Trophoblast cell (in vitro differentiated cells and primary cell): ENCODE measurements around the gene RPE.
A peak's percentile ranks its signal among the peaks of the same experiment; 100 is the strongest.

Experiments
- DNase-seq, 2 donors: peaks; one replicate each; pipeline ENCODE4 v3.0.0-alpha.2; 2016
- H2AFZ ChIP-seq: 2 replicates; pipeline ENCODE4 v1.6.1; 2013; ENCODE audit warnings: low read length, moderate library complexity, mild to moderate bottlenecking; ENCODE audit not compliant: insufficient read depth, poor library complexity
- H2AK5ac ChIP-seq: 2 replicates; pipeline ENCODE4 v1.6.1; 2013; ENCODE audit warnings: mild to moderate bottlenecking, low read length
- H2BK120ac ChIP-seq: 2 replicates; pipeline ENCODE4 v1.6.1; 2013; ENCODE audit warnings: low read length, mild to moderate bottlenecking, moderate library complexity; ENCODE audit not compliant: insufficient read depth, poor library complexity
- H2BK12ac ChIP-seq: 2 replicates; pipeline ENCODE4 v1.6.1; 2013; ENCODE audit warnings: mild to moderate bottlenecking, low read length, moderate library complexity
- H2BK5ac ChIP-seq: 2 replicates; pipeline ENCODE4 v1.6.1; 2013; ENCODE audit warnings: low read length, low read depth, moderate library complexity, mild to moderate bottlenecking; ENCODE audit not compliant: poor library complexity
- H3K14ac ChIP-seq: 2 replicates; pipeline ENCODE4 v1.6.1; 2013; ENCODE audit warnings: mild to moderate bottlenecking, low read length
- H3K18ac ChIP-seq: 2 replicates; pipeline ENCODE4 v1.6.1; 2013; ENCODE audit warnings: mild to moderate bottlenecking, low read length
- H3K23ac ChIP-seq: 2 replicates; pipeline ENCODE4 v1.6.1; 2013; ENCODE audit warnings: low read length
- H3K27ac ChIP-seq: 2 replicates; pipeline ENCODE4 v1.5.1; 2013; ENCODE audit warnings: low read depth, mild to moderate bottlenecking, inconsistent platforms, low read length, moderate library complexity
- H3K27me3 ChIP-seq: 2 replicates; pipeline ENCODE4 v1.6.1; 2013; ENCODE audit warnings: inconsistent platforms, mild to moderate bottlenecking, low read length, moderate library complexity; ENCODE audit not compliant: insufficient read depth
- H3K36me3 ChIP-seq, 2 experiments: 1 replicate in 1 of 2; 2 replicates in 1 of 2; pipeline ENCODE4 v1.6.1; 2013; ENCODE audit warnings: low read length in 2 of 2, mild to moderate bottlenecking in 2 of 2, moderate library complexity in 1 of 2; ENCODE audit not compliant: insufficient read depth in 2 of 2, control insufficient read depth in 1 of 2
- H3K4ac ChIP-seq: 2 replicates; pipeline ENCODE4 v1.6.1; 2013; ENCODE audit warnings: low read depth, mild to moderate bottlenecking, low read length, moderate library complexity
- H3K4me1 ChIP-seq, 2 experiments: 1 replicate in 1 of 2; 2 replicates in 1 of 2; pipeline ENCODE4 v1.6.1; 2013; ENCODE audit warnings: low read length in 2 of 2, mild to moderate bottlenecking in 2 of 2, moderate library complexity in 1 of 2; ENCODE audit not compliant: insufficient read depth in 2 of 2, control insufficient read depth in 1 of 2
- H3K4me2 ChIP-seq: 2 replicates; pipeline ENCODE4 v1.6.1; 2013; ENCODE audit warnings: inconsistent platforms, mild to moderate bottlenecking, low read length, moderate library complexity
- H3K4me3 ChIP-seq: 2 replicates; pipeline ENCODE4 v1.5.1; 2013; ENCODE audit warnings: mild to moderate bottlenecking, low read depth, low read length, inconsistent platforms
- H3K79me1 ChIP-seq: one replicate; pipeline ENCODE4 v1.6.1; 2013; ENCODE audit warnings: low read length
- H3K79me2 ChIP-seq: 2 replicates; pipeline ENCODE4 v1.6.1; 2013; ENCODE audit warnings: low read length, mild to moderate bottlenecking; ENCODE audit not compliant: control insufficient read depth, insufficient read depth, poor library complexity
- H3K9ac ChIP-seq: 2 replicates; pipeline ENCODE4 v1.6.1; 2013; ENCODE audit warnings: mild to moderate bottlenecking, low read length
- H3K9me3 ChIP-seq: 2 replicates; pipeline ENCODE4 v1.6.1; 2013; ENCODE audit warnings: low read depth, mild to moderate bottlenecking, control low read depth, inconsistent platforms, low read length; ENCODE audit not compliant: insufficient read depth
- H4K12ac ChIP-seq: 2 replicates; pipeline ENCODE4 v1.6.1; 2013; ENCODE audit warnings: low read depth, mild to moderate bottlenecking, low read length, moderate library complexity
- H4K8ac ChIP-seq: 2 replicates; pipeline ENCODE4 v1.6.1; 2013; ENCODE audit warnings: low read depth, mild to moderate bottlenecking, low read length, moderate library complexity
- H4K91ac ChIP-seq: one replicate; pipeline ENCODE4 v1.6.1; 2013; ENCODE audit warnings: low read depth, mild to moderate bottlenecking, low read length, moderate library complexity
- WGBS: extraction: QIAGEN DNeasy Blood & Tissue Kit; methylation state at CpG from one replicate; pipeline ENCODE4 v1.1.7; 2013; ENCODE audit warnings: missing lambda C conversion rate; ENCODE audit not compliant: insufficient read length, insufficient coverage; ENCODE audit errors: extremely low coverage; 5-methylcytosine and 5-hydroxymethylcytosine counted together

Gene RPE

DNA sequence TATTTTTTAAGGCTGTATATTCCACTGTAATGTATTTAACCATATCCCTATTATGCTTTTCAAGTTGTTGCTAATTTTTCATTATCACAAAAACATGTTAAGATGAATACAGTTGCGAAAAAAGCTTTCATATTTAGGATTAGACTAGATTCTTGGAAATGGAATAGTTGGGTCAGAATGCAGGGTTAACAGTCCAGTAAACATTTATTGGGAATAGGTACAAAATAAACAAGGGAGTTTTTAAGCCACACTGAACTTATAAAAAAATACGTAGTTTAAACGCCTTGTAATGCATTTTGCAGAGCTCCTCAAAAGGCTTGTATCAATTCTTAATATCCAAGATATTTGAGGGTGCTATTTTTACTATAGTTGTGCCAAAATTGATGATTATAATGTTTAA, 35.6 kb downstream of the RPE start:
- no peak overlapping the region for H3K27ac ChIP-seq
- no peak overlapping the region for H2BK5ac ChIP-seq
- H3K4me1 ChIP-seq = no peaks in the 10 kb centered on the region
- H4K91ac ChIP-seq = no peak overlapping the region
- no peak overlapping the region for H3K4ac ChIP-seq
- no peak for DNase-seq
- no peak overlapping the region for H3K23ac ChIP-seq
- H3K4me2 ChIP-seq = no peak overlapping the region
- H2AK5ac ChIP-seq = no peak overlapping the region
- no peaks in the 10 kb centered on the region for H3K36me3 ChIP-seq
- no peak overlapping the region for H3K18ac ChIP-seq
- whole genome bisulfite sequencing = no CpG with 5 or more reads among the region's 3 CpGs
- no peak overlapping the region for H2AFZ ChIP-seq
- peaks cover 2% of the 10 kb centered on the region for H3K9me3 ChIP-seq
- no peak overlapping the region for H2BK12ac ChIP-seq
- H2BK120ac ChIP-seq = no peak overlapping the region
- H3K14ac ChIP-seq = no peak overlapping the region
- H3K27me3 ChIP-seq = no peaks in the 10 kb centered on the region
- no peak overlapping the region for H3K4me3 ChIP-seq
- H4K12ac ChIP-seq = no peak overlapping the region
- H3K9ac ChIP-seq = no peak overlapping the region
- H3K79me2 ChIP-seq = no peaks in the 10 kb centered on the region
- no peaks in the 10 kb centered on the region for H3K79me1 ChIP-seq
- no peak overlapping the region for H4K8ac ChIP-seq

- no peak overlapping the region for H4K12ac ChIP-seq
- no peak overlapping the region for H2BK12ac ChIP-seq
- H4K8ac ChIP-seq = no peak overlapping the region
- H3K4me3 ChIP-seq = no peak overlapping the region
- no peak overlapping the region for H2BK120ac ChIP-seq
- H3K79me2 ChIP-seq = no peaks in the 10 kb centered on the region
- WGBS = no CpG with 5 or more reads among the region's 2 CpGs
- no peak overlapping the region for H2AK5ac ChIP-seq
- no peak overlapping the region for H4K91ac ChIP-seq
- DNase-seq = no peak
- H3K79me1 ChIP-seq = no peaks in the 10 kb centered on the region
- H3K4me2 ChIP-seq = no peak overlapping the region
- H3K36me3 ChIP-seq = no peaks in the 10 kb centered on the region
- H3K4ac ChIP-seq = no peak overlapping the region
- H3K9ac ChIP-seq = no peak overlapping the region
- no peaks in the 10 kb centered on the region for H3K27me3 ChIP-seq
- no peak overlapping the region for H3K23ac ChIP-seq
- H2BK5ac ChIP-seq = no peak overlapping the region
- no peak overlapping the region for H2AFZ ChIP-seq
- H3K14ac ChIP-seq = no peak overlapping the region
- H3K4me1 ChIP-seq = no peaks in the 10 kb centered on the region
- no peaks in the 10 kb centered on the region for H3K9me3 ChIP-seq
- H3K27ac ChIP-seq = no peak overlapping the region
- no peak overlapping the region for H3K18ac ChIP-seq
Observed at GRCh38 chr2:210046851-210047500, 44.5 kb downstream of the RPE start.

DNA sequence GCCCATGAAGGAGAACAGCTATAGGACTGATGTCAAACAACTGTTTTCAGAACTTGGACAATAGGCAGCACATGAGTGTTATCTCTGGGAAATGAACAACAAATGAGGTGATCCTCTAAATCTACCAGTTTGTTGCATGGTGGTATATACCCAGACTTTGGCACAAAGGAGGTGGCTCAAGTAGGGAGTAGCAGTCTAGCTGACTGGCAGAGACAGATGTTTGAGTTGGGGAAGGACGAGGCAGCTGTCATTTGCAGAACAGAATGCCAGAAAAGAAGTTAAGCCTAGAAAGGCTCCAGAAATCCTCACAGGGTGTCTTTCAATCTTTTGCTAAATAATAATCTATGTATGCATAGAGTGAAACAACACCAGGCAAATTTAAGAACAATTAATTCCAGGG, 47.4 kb downstream of the RPE start:
- Histone ChIP-seq H4K91ac (no peak overlapping the region), H3K4me1 (no peaks in the 10 kb centered on the region), H2AK5ac (no peak overlapping the region), H2AFZ (no peak overlapping the region), H2BK12ac (no peak overlapping the region), H3K27me3 (no peaks in the 10 kb centered on the region), H3K79me2 (no peaks in the 10 kb centered on the region), H3K18ac (no peak overlapping the region), H3K4me3 (no peak overlapping the region), H3K79me1 (no peaks in the 10 kb centered on the region), H2BK5ac (no peak overlapping the region), H3K14ac (no peak overlapping the region), H3K9me3 (no peaks in the 10 kb centered on the region), H3K9ac (no peak overlapping the region), H3K23ac (peak overlapping the region; percentile 53), H4K8ac (no peak overlapping the region), H3K4me2 (no peak overlapping the region), H3K27ac (no peak overlapping the region), H2BK120ac (no peak overlapping the region), H4K12ac (no peak overlapping the region), H3K36me3 (no peaks in the 10 kb centered on the region), H3K4ac (no peak overlapping the region)
- no CpG with 5 or more reads among the region's 1 CpG for WGBS
- DNase-seq = no peak

- H4K8ac ChIP-seq = no peak overlapping the region
- H2AFZ ChIP-seq = no peak overlapping the region
- no peaks in the 10 kb centered on the region for H3K4me1 ChIP-seq
- no peak overlapping the region for H3K9ac ChIP-seq
- no peaks in the 10 kb centered on the region for H3K27me3 ChIP-seq
- no peak overlapping the region for H3K14ac ChIP-seq
- H3K23ac ChIP-seq = no peak overlapping the region
- H3K79me1 ChIP-seq = no peaks in the 10 kb centered on the region
- H2BK12ac ChIP-seq = no peak overlapping the region
- H3K36me3 ChIP-seq = peaks cover 1 to 2% of the 10 kb centered on the region in 2 experiments
- H3K79me2 ChIP-seq = no peaks in the 10 kb centered on the region
- no peak overlapping the region for H4K12ac ChIP-seq
- no peak overlapping the region for H2BK120ac ChIP-seq
- H4K91ac ChIP-seq = no peak overlapping the region
- H3K4me3 ChIP-seq = no peak overlapping the region
- no CpG with 5 or more reads among the region's 1 CpG for WGBS
- DNase-seq = peak in 1 of 2 donors; percentile 8
- no peak overlapping the region for H3K4me2 ChIP-seq
- no peak overlapping the region for H2BK5ac ChIP-seq
- no peak overlapping the region for H3K27ac ChIP-seq
- H2AK5ac ChIP-seq = no peak overlapping the region
- peaks cover 1% of the 10 kb centered on the region for H3K9me3 ChIP-seq
- no peak overlapping the region for H3K4ac ChIP-seq
- no peak overlapping the region for H3K18ac ChIP-seq
Observed at GRCh38 chr2:210050885-210051284, 48.4 kb downstream of the RPE start.
